Stimulated activated naive B cell treated with anti-CD40 and anti-IgM and Interleukin-4, amounts not matched to agents 10 μg/mL and 1 μg/mL and 100 μg/mL, for 72 hours (primary cell): ENCODE measurements around the gene ALDH6A1.

Experiments used
- ATAC-seq, 2 donors: fragments of 150-1000 bp; cut with Tn5 transposase; replicated peaks; 2 replicates each; pipeline ENCODE4 v1.10.0; 2021; ENCODE audit warnings: moderate library complexity in 1 of 2
- DNase-seq: peaks from one replicate; pipeline ENCODE4 v3.0.0; 2021
- H3K27ac Mint-ChIP-seq: one replicate; pipeline ENCODE4 v1.8.0; 2022; ENCODE audit warnings: mild to moderate bottlenecking, mixed read lengths
- H3K27me3 Mint-ChIP-seq, 2 donors: one replicate each; pipeline ENCODE4 v1.8.0; 2022; ENCODE audit warnings: mixed read lengths in 2 of 2
- H3K36me3 Mint-ChIP-seq, 2 donors: one replicate each; pipeline ENCODE4 v1.8.0; 2022; ENCODE audit warnings: mixed read lengths in 2 of 2, mild to moderate bottlenecking in 1 of 2
- H3K4me1 Mint-ChIP-seq, 2 donors: one replicate each; pipeline ENCODE4 v1.8.0; 2022; ENCODE audit warnings: mixed read lengths in 2 of 2, mild to moderate bottlenecking in 1 of 2
- H3K4me3 Mint-ChIP-seq, 2 donors: one replicate each; pipeline ENCODE4 v1.8.0; 2022; ENCODE audit warnings: mild to moderate bottlenecking in 2 of 2, mixed read lengths in 2 of 2, moderate library complexity in 1 of 2
- H3K9me3 Mint-ChIP-seq, 2 donors: one replicate each; pipeline ENCODE4 v1.8.0; 2022; ENCODE audit warnings: mixed read lengths in 2 of 2, mild to moderate bottlenecking in 1 of 2

The ALDH6A1 gene

GRCh38 chr14:74022346-74022745, 61.9 kb downstream of the ALDH6A1 start:
- Mint-ChIP-seq H3K27ac (no peak overlapping the region), H3K4me1 (peaks cover 0 to 20% of the 10 kb centered on the region in 2 donors), H3K4me3 (no peak overlapping the region), H3K9me3 (no peaks in the 10 kb centered on the region), H3K36me3 (no peaks in the 10 kb centered on the region), H3K27me3 (no peaks in the 10 kb centered on the region)
- ATAC-seq (no peak), DNase-seq (no peak)

- Mint-ChIP-seq H3K27me3 (no peaks in the 10 kb centered on the region), H3K9me3 (no peaks in the 10 kb centered on the region)
- no peak for ATAC-seq
Measured at GRCh38 chr14:74019408-74020137, 64.7 kb downstream of the ALDH6A1 start.

GRCh38 chr14:74018586-74019407, 65.5 kb downstream of the ALDH6A1 start, which contains the start of the genes BBOF1 and ENTPD5:
BBOF1 (plus strand) TSS chr14:74019349; CDS start chr14:74019479, 130 bp downstream.
ENTPD5 (minus strand) TSS chr14:74019288; CDS start chr14:73988102, 31,186 bp downstream.
- peak within 1 kb of the TSS; percentile 95 for H3K27ac Mint-ChIP-seq

More at GRCh38 chr14:74019408-74020137, 64.7 kb downstream of the ALDH6A1 start:
- peaks cover 0 to 20% of the 10 kb centered on the region in 2 donors for H3K4me1 Mint-ChIP-seq
- H3K36me3 Mint-ChIP-seq, result no peaks in the 10 kb centered on the region
- H3K4me3 Mint-ChIP-seq, result peak overlapping the region; percentile 90 to 93
- DNase-seq, result no peak
- H3K27ac Mint-ChIP-seq, result peak overlapping the region; percentile 95

GRCh38 chr14:74018174-74018585, 66.1 kb downstream of the ALDH6A1 start:
- Mint-ChIP-seq H3K9me3 (no peaks in the 10 kb centered on the region), H3K27me3 (no peaks in the 10 kb centered on the region), H3K4me1 (peaks cover 0 to 20% of the 10 kb centered on the region in 2 donors), H3K27ac (peak overlapping the region; percentile 95), H3K36me3 (peaks cover 4% of the 10 kb centered on the region in 2 donors), H3K4me3 (peak overlapping the region; percentile 90 to 93)
- peak; percentile 15 to 31 for ATAC-seq
- DNase-seq, result no peak

More at GRCh38 chr14:74018586-74019407, 65.5 kb downstream of the ALDH6A1 start, which contains the start of the genes BBOF1 and ENTPD5:
- no peaks in the 10 kb centered on the region for H3K27me3 Mint-ChIP-seq
- ATAC-seq (peak; percentile 95 to 96), DNase-seq (peak; percentile 80)
- peak within 1 kb of the TSS; percentile 90 to 93 for H3K4me3 Mint-ChIP-seq
- H3K36me3 Mint-ChIP-seq, result no peaks in the 10 kb centered on the region
- H3K9me3 Mint-ChIP-seq, result no peaks in the 10 kb centered on the region
- H3K4me1 Mint-ChIP-seq, result peaks cover 0 to 20% of the 10 kb centered on the region in 2 donors

- Mint-ChIP-seq H3K36me3 (peaks cover 6 to 12% of the 10 kb centered on the region in 2 donors), H3K4me1 (peaks cover 0 to 20% of the 10 kb centered on the region in 2 donors), H3K27ac (no peak overlapping the region), H3K4me3 (no peak overlapping the region), H3K9me3 (no peaks in the 10 kb centered on the region), H3K27me3 (no peaks in the 10 kb centered on the region)
- ATAC-seq (no peak), DNase-seq (no peak)
Measured at GRCh38 chr14:74015963-74016362, 68.3 kb downstream of the ALDH6A1 start.

- Mint-ChIP-seq H3K27ac (no peak overlapping the region), H3K27me3 (no peaks in the 10 kb centered on the region), H3K4me1 (peaks cover 0 to 20% of the 10 kb centered on the region in 2 donors), H3K4me3 (no peak overlapping the region), H3K9me3 (no peaks in the 10 kb centered on the region), H3K36me3 (peaks cover 6 to 12% of the 10 kb centered on the region in 2 donors)
- ATAC-seq (no peak), DNase-seq (no peak)
Measured at GRCh38 chr14:74015176-74015575, 69.1 kb downstream of the ALDH6A1 start.

GRCh38 chr14:74014299-74014698, 70.0 kb downstream of the ALDH6A1 start:
- no peak overlapping the region for H3K27ac Mint-ChIP-seq
- H3K9me3 Mint-ChIP-seq, result no peaks in the 10 kb centered on the region
- no peak overlapping the region for H3K4me3 Mint-ChIP-seq
- DNase-seq, result no peak
- H3K4me1 Mint-ChIP-seq, result peaks cover 0 to 15% of the 10 kb centered on the region in 2 donors
- ATAC-seq, result no peak
- H3K36me3 Mint-ChIP-seq, result peaks cover 10 to 18% of the 10 kb centered on the region in 2 donors
- no peaks in the 10 kb centered on the region for H3K27me3 Mint-ChIP-seq

- Mint-ChIP-seq H3K36me3 (peaks cover 21 to 32% of the 10 kb centered on the region in 2 donors), H3K4me1 (no peaks in the 10 kb centered on the region), H3K4me3 (no peak overlapping the region), H3K27me3 (no peaks in the 10 kb centered on the region), H3K9me3 (no peaks in the 10 kb centered on the region), H3K27ac (no peak overlapping the region)
- no peak for DNase-seq
- ATAC-seq, result no peak
Measured at GRCh38 chr14:74008843-74009499, 75.3 kb downstream of the ALDH6A1 start.
